BE2C (cell line): ENCODE data around the gene SAE1.

Experiments
- DNase-seq: peaks from one replicate; pipeline ENCODE4 v3.0.0-alpha.2; 2020
- H3K27me3 ChIP-seq: fragments of 250-450 bp; sonication (Bioruptor Pico); 2 replicates; pipeline ENCODE4 v1.5.1; 2020; ENCODE audit warnings: mild to moderate bottlenecking
- H3K36me3 ChIP-seq: fragments of 250-450 bp; sonication (Bioruptor Pico); 2 replicates; pipeline ENCODE4 v1.5.1; 2020; ENCODE audit warnings: mild to moderate bottlenecking
- H3K4me1 ChIP-seq: fragments of 250-450 bp; sonication (Bioruptor Pico); 2 replicates; pipeline ENCODE4 v1.5.1; 2020
- H3K4me3 ChIP-seq: 2 replicates; pipeline ENCODE4 v1.5.1; 2011; ENCODE audit warnings: low read depth, low read length
- H3K9me3 ChIP-seq: fragments of 250-450 bp; sonication (Bioruptor Pico); 2 replicates; pipeline ENCODE4 v1.5.1; 2020
- TF ChIP-seq, protein P1 (sequence below): IDR thresholded peaks from 2 replicates; pipeline ENCODE4 v1.5.1; 2012; ENCODE audit warnings: mild to moderate bottlenecking, low read depth, low read length

SAE1 gene

DNA sequence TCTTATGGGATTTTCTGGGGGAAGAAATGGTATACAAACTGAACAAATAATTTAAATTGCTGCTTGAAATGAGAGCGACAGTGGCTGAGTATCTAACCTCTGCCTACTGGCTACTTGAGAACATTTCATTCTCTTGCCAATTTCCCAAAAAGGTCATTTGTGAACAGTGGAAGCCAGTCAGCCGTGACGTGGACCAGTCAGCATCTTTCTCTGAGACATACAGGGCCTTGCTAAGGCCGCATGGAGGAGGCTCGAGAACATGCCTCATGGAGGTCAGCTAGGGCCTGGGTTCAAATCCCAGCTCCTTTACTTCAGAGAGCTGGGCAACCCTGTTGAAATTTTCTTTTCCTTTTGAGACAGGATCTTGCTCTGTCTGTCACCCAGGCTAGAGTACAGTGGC, 37.4 kb upstream of the SAE1 start:
- H3K9me3 ChIP-seq = no peaks in the 10 kb centered on the region
- no peaks in the 10 kb centered on the region for H3K27me3 ChIP-seq
- H3K4me3 ChIP-seq = no peak overlapping the region
- DNase-seq = no peak
- peaks cover 75% of the 10 kb centered on the region for H3K36me3 ChIP-seq
- TF ChIP-seq, protein P1, sequence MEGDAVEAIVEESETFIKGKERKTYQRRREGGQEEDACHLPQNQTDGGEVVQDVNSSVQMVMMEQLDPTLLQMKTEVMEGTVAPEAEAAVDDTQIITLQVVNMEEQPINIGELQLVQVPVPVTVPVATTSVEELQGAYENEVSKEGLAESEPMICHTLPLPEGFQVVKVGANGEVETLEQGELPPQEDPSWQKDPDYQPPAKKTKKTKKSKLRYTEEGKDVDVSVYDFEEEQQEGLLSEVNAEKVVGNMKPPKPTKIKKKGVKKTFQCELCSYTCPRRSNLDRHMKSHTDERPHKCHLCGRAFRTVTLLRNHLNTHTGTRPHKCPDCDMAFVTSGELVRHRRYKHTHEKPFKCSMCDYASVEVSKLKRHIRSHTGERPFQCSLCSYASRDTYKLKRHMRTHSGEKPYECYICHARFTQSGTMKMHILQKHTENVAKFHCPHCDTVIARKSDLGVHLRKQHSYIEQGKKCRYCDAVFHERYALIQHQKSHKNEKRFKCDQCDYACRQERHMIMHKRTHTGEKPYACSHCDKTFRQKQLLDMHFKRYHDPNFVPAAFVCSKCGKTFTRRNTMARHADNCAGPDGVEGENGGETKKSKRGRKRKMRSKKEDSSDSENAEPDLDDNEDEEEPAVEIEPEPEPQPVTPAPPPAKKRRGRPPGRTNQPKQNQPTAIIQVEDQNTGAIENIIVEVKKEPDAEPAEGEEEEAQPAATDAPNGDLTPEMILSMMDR = no peak
- peaks cover 13% of the 10 kb centered on the region for H3K4me1 ChIP-seq

DNA sequence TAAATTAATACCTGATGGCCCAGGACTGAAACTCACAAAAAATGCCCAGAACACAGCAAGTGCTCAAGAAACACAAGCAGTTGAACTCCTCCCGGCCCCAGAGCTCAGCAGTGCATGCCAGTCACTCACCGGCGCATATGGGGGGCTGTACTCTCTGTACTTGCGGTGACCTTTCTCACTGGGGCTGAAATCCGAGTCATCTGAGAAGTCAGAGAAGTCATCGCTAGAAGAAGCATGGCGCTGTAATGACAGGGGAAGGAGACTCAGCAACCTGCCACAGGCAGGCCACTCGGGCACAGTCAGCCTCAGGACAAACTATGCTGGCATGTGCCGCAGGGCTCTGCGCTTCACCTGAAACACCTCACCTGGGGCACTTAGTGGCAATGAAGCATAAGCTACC, 36.8 kb upstream of the SAE1 start:
- no peak overlapping the region for H3K4me3 ChIP-seq
- H3K27me3 ChIP-seq = no peaks in the 10 kb centered on the region
- peaks cover 70% of the 10 kb centered on the region for H3K36me3 ChIP-seq
- TF ChIP-seq, protein P1 = no peak
- H3K9me3 ChIP-seq = no peaks in the 10 kb centered on the region
- DNase-seq = no peak
- H3K4me1 ChIP-seq = peaks cover 13% of the 10 kb centered on the region

DNA sequence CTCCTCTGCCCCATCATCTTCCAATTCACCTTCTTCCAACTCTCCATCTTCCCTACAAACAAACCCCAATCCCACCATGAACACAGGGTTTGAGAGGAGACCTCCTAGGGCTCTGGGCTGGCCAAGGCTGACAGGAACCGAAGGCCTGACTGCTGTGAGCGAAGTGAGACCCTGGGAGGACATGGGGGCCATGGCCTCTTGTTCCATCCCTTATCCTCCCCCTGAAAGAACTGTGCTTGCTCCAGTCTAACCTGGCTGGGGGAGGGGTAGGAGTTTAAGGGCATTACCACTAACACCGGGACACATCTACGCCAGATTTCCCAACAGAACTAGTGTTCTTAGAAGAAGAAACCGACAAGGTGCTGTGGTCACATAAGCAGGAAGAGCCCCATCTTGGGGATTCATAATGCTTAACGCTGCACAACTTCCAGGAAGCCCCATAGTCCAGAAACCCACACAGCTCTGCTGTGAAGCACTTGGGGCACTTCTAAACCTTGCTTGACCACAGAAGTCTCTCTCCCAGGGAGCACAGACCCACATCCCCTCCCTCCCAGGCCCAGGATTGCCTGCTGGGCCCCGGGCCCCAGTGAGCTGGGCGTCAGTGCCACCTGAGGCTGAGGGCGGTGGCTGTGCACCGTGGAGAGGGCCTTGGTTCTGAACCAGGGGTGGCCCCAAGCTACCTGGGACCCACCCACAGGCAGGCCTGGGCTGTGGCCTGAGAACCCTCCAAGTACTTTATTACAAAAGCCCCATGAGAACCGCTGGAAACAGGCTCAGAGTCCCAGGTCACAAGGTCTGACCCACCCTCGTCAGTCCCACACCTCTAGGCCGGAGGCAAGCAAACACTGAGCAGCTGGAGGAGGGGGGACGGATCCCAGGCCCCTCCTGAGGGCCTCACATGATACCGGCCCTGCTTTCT, 35.8 kb upstream of the SAE1 start:
- peaks cover 13% of the 10 kb centered on the region for H3K4me1 ChIP-seq
- no peaks in the 10 kb centered on the region for H3K9me3 ChIP-seq
- H3K4me3 ChIP-seq = no peak overlapping the region
- no peaks in the 10 kb centered on the region for H3K27me3 ChIP-seq
- peaks cover 65% of the 10 kb centered on the region for H3K36me3 ChIP-seq
- TF ChIP-seq, protein P1 = no peak
- DNase-seq = no peak

DNA sequence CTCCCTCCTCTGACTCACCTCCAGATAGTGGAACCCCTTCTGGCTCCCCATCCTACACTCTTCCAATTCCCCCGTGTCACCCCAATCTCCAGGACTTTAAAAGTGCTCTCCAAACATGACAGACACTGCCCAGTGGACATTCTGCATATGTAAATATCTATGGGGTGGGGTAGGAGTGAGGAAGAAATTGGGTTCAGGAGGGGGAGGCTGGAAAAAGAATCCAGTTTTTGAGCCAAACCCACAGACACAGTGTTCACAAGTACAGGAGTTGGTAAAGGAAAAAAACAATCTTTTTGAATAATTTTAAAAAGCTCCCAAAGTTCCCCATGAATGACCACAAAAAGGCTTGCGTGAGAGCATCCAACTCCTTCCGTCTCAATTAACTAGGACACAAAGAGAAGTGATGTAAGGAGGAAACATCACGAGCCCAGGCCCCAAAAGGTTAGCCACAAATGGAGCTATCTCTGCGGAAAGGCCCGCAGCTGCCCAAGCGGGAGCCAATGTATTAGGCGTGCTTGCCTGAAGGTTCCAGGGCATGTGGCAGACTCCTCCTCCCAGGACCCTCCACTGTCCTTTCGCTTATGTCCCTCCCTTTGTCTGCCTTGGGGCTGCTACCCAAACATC, 35.0 kb upstream of the SAE1 start:
- H3K36me3 ChIP-seq = peaks cover 61% of the 10 kb centered on the region

DNA sequence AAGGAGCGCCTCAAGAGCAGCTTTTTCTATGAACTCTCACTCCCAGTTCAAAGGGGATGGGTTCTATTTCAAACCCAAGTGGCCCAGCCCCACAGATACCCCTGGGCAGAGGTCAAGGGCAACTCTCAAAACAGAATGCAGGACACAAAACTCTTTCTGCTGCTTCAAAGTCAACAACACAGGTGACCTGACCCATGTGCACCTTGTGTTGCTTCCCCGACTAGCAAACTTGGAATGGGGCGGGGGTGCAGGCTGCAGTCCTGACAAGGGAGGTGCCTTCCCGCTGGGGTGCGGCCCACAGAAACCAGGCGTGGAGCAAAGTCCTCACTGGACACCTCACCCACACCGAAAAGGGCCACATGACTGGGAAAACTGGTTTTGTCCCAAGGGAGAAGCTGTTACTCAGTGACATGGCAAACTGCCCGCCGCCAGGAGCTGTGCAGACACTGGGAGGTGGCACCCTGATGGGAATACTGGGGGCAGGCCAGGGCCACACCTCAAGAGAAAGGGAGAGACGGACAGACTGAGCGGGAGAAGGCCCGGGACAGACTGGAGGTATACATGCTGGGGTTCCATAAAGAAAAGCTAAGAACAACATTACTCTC, 34.4 kb upstream of the SAE1 start:
- no peaks in the 10 kb centered on the region for H3K27me3 ChIP-seq
- H3K4me1 ChIP-seq = peaks cover 13% of the 10 kb centered on the region
- DNase-seq = peak; percentile 69
- no peaks in the 10 kb centered on the region for H3K9me3 ChIP-seq
- no peak overlapping the region for H3K4me3 ChIP-seq
- TF ChIP-seq, protein P1 = no peak
- peaks cover 55% of the 10 kb centered on the region for H3K36me3 ChIP-seq

More for the DNA sequence above, 35.0 kb upstream of the SAE1 start:
- H3K4me1 ChIP-seq = peaks cover 13% of the 10 kb centered on the region
- no peaks in the 10 kb centered on the region for H3K9me3 ChIP-seq
- TF ChIP-seq, protein P1 = no peak
- no peak overlapping the region for H3K4me3 ChIP-seq
- no peak for DNase-seq
- H3K27me3 ChIP-seq = no peaks in the 10 kb centered on the region

DNA sequence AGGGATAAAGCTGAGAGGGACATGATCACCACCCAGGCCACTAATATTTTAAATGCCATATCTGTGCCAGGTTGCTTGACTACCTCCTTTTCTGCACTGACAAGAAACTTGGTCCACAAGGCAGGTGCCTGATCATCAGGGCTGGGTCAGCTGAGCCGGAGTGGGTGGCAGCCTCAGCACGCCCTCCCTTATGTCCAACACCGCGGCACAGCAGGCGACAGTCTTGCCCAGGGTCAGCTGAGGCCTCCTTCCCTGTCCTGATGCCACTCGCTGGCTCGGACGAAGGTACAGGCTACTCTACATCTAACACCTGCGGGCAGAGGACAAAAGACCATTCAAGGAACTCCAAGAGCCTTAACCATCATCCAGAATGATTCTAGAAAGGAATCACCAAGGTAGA, 33.9 kb upstream of the SAE1 start:
- H3K4me1 ChIP-seq = peaks cover 13% of the 10 kb centered on the region
- H3K36me3 ChIP-seq = peaks cover 52% of the 10 kb centered on the region
- TF ChIP-seq, protein P1 = no peak
- H3K4me3 ChIP-seq = no peak overlapping the region
- H3K27me3 ChIP-seq = no peaks in the 10 kb centered on the region
- no peaks in the 10 kb centered on the region for H3K9me3 ChIP-seq
- no peak for DNase-seq
